SK-N-SH treated with all-trans-retinoic acid at 6 μM for 48 hours (cell line): ENCODE results near the gene SLK.

Experiments
- ATAC-seq: fragments of 200-7000 bp; cut with Tn5 transposase; 3 replicates; pipeline ENCODE4 v1.9.1; 2020; ENCODE audit warnings: mild to moderate bottlenecking, moderate library complexity
- ARNTL ChIP-seq: fragments of 450-650 bp; formaldehyde crosslinking; IDR thresholded peaks from 2 replicates; pipeline ENCODE4 v1.5.0; 2020; ENCODE audit warnings: low read depth, mild to moderate bottlenecking, moderate library complexity, borderline replicate concordance
- CREB5 ChIP-seq: fragments of 250-450 bp; sonication (Bioruptor Pico); IDR thresholded peaks from 2 replicates; pipeline ENCODE4 v1.5.1; 2020; ENCODE audit warnings: low read depth, mild to moderate bottlenecking, moderate library complexity
- CSDC2 ChIP-seq: fragments of 250-450 bp; sonication (Bioruptor Pico); IDR thresholded peaks from 2 replicates; pipeline ENCODE4 v1.5.0; 2020; ENCODE audit warnings: mild to moderate bottlenecking, moderate library complexity
- CSRNP3 ChIP-seq: fragments of 250-450 bp; sonication (Bioruptor Pico); IDR thresholded peaks from 2 replicates; pipeline ENCODE4 v1.5.1; 2021; ENCODE audit warnings: mild to moderate bottlenecking, moderate library complexity
- ISL1 ChIP-seq: fragments of 250-450 bp; sonication (Bioruptor Pico); IDR thresholded peaks from 2 replicates; pipeline ENCODE4 v2.1.2; 2022; ENCODE audit warnings: mild to moderate bottlenecking, moderate library complexity
- PATZ1 ChIP-seq: fragments of 250-450 bp; sonication (Bioruptor Pico); IDR thresholded peaks from 2 replicates; pipeline ENCODE4 v1.8.0; 2020; ENCODE audit warnings: mild to moderate bottlenecking, moderate library complexity, borderline replicate concordance
- POU6F1 ChIP-seq: fragments of 250-450 bp; sonication (Bioruptor Pico); IDR thresholded peaks from 2 replicates; pipeline ENCODE4 v1.8.0; 2021; ENCODE audit warnings: low read depth, mild to moderate bottlenecking, moderate library complexity, borderline replicate concordance
- PPARA ChIP-seq: fragments of 250-450 bp; sonication (Bioruptor Pico); IDR thresholded peaks from 2 replicates; pipeline ENCODE4 v1.5.0; 2020; ENCODE audit warnings: mild to moderate bottlenecking, borderline replicate concordance
- RARB ChIP-seq: fragments of 250-450 bp; sonication (Bioruptor Pico); IDR thresholded peaks from 2 replicates; pipeline ENCODE4 v1.8.0; 2021; ENCODE audit warnings: mild to moderate bottlenecking, moderate library complexity
- SNAI2 ChIP-seq: fragments of 250-450 bp; sonication (Bioruptor Pico); IDR thresholded peaks from 2 replicates; pipeline ENCODE4 v1.5.0; 2020; ENCODE audit warnings: mild to moderate bottlenecking, moderate library complexity
- TSHZ2 ChIP-seq: fragments of 250-450 bp; sonication (Bioruptor Pico); IDR thresholded peaks from 2 replicates; pipeline ENCODE4 v1.5.0; 2020; ENCODE audit warnings: mild to moderate bottlenecking, moderate library complexity
- ZC3H10 ChIP-seq: fragments of 250-450 bp; sonication (Bioruptor Pico); IDR thresholded peaks from 2 replicates; pipeline ENCODE4 v1.5.1; 2021; ENCODE audit warnings: mild to moderate bottlenecking, moderate library complexity
- ZFP3 ChIP-seq: fragments of 250-450 bp; sonication (Bioruptor Pico); IDR thresholded peaks from 2 replicates; pipeline ENCODE4 v1.5.0; 2020; ENCODE audit warnings: mild to moderate bottlenecking, moderate library complexity
- ZFP30 ChIP-seq: fragments of 450-650 bp; formaldehyde crosslinking; IDR thresholded peaks from 2 replicates; pipeline ENCODE4 v1.5.0; 2022; ENCODE audit warnings: mild to moderate bottlenecking, moderate library complexity
- ZNF565 ChIP-seq: fragments of 450-650 bp; formaldehyde crosslinking; conservative IDR thresholded peaks from 2 replicates; pipeline ENCODE4 v1.5.0; 2020; ENCODE audit warnings: low read depth, mild to moderate bottlenecking, moderate library complexity
- ZNF70 ChIP-seq: fragments of 450-650 bp; formaldehyde crosslinking; IDR thresholded peaks from 2 replicates; pipeline ENCODE4 v1.5.0; 2020; ENCODE audit warnings: mild to moderate bottlenecking, moderate library complexity
- ZNF8 ChIP-seq: fragments of 450-650 bp; formaldehyde crosslinking; IDR thresholded peaks from 2 replicates; pipeline ENCODE4 v1.5.0; 2020; ENCODE audit warnings: mild to moderate bottlenecking, moderate library complexity

The SLK gene

GRCh38 chr10:103998805-103999204 is 31.9 kb downstream of the SLK start:
- TF ChIP-seq CSDC2 = no peak
- no peak for TF ChIP-seq ZNF70
- TF ChIP-seq ZFP30 (CRISPR knock-in tag) = no peak
- TF ChIP-seq ISL1 (CRISPR knock-in tag) = no peak
- TF ChIP-seq ZFP3 (CRISPR knock-in tag) = no peak
- TF ChIP-seq ZC3H10 (CRISPR knock-in tag) = no peak
- no peak for TF ChIP-seq POU6F1 (CRISPR knock-in tag)
- no peak for TF ChIP-seq PPARA (CRISPR knock-in tag)
- no peak for TF ChIP-seq ZNF8 (CRISPR knock-in tag)
- no peak for TF ChIP-seq RARB
- ATAC-seq = no peak

- no peak for ATAC-seq
- no peak for TF ChIP-seq ZNF565 (CRISPR knock-in tag)
- no peak for TF ChIP-seq CSRNP3 (CRISPR knock-in tag)
- TF ChIP-seq ZNF70 = no peak
- TF ChIP-seq, all 23 proteins: peak for 0
These were observed 36.0 kb downstream of the SLK start for GRCh38 chr10:104002911-104003310.

- TF ChIP-seq CREB5 (CRISPR knock-in tag) = no peak
- TF ChIP-seq PPARA (CRISPR knock-in tag) = no peak
- TF ChIP-seq CSDC2 = no peak
- TF ChIP-seq RARB = no peak
- no peak for TF ChIP-seq ISL1 (CRISPR knock-in tag)
- TF ChIP-seq CSRNP3 (CRISPR knock-in tag) = no peak
- TF ChIP-seq TSHZ2 (CRISPR knock-in tag) = no peak
- no peak for TF ChIP-seq SNAI2 (CRISPR knock-in tag)
- TF ChIP-seq ZNF8 (CRISPR knock-in tag) = no peak
- no peak for TF ChIP-seq ZNF70
- no peak for TF ChIP-seq PATZ1 (CRISPR knock-in tag)
- no peak for TF ChIP-seq ARNTL (CRISPR knock-in tag)
- TF ChIP-seq ZFP30 (CRISPR knock-in tag) = no peak
- no peak for ATAC-seq
These were observed 38.4 kb downstream of the SLK start for GRCh38 chr10:104005172-104005863.
